ENCODE data around the gene DUSP14. TPM values are rescaled to one million over a fixed set of nuclear protein-coding genes. Genes with fewer than 3 reads are reported as not detected.

The DUSP14 gene
- total RNA-seq, 1 donor from 2014 or later = 4.6 TPM

DNA sequence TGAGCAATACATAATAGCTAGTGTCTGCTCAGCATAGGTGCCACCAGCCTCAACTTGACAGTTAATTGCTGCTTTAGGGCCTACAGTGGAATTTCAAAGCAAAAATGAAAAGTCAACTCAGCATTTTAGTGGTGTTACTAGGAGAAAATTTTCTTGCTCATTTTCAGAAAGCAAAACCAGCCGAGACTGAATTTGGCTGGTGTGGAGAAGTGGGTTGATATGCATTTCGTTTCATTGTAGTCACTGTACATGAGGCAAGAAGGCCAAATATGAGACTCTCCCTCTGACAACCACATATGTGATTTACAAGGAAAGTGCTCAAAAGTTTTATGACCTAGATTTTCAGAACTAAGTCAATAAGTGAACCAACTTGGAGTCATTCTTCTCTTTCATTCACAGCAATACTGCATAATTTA lies 54.0 kb downstream of the DUSP14 start:
- H3K4me1 ChIP-seq = no peaks in the 10 kb centered on the region
- TF ChIP-seq, protein P1, sequence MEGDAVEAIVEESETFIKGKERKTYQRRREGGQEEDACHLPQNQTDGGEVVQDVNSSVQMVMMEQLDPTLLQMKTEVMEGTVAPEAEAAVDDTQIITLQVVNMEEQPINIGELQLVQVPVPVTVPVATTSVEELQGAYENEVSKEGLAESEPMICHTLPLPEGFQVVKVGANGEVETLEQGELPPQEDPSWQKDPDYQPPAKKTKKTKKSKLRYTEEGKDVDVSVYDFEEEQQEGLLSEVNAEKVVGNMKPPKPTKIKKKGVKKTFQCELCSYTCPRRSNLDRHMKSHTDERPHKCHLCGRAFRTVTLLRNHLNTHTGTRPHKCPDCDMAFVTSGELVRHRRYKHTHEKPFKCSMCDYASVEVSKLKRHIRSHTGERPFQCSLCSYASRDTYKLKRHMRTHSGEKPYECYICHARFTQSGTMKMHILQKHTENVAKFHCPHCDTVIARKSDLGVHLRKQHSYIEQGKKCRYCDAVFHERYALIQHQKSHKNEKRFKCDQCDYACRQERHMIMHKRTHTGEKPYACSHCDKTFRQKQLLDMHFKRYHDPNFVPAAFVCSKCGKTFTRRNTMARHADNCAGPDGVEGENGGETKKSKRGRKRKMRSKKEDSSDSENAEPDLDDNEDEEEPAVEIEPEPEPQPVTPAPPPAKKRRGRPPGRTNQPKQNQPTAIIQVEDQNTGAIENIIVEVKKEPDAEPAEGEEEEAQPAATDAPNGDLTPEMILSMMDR (IDR thresholded peaks at IDR 0.05) = no peak
- H3K9me3 ChIP-seq = no peaks in the 10 kb centered on the region
- H3K4me3 ChIP-seq = no peak overlapping the region
- H3K36me3 ChIP-seq = peaks cover 35 to 40% of the 10 kb centered on the region in 2 donors
- H3K27ac ChIP-seq = no peak overlapping the region
- no peaks in the 10 kb centered on the region for H3K27me3 ChIP-seq
- intact Hi-C loops (cut with DNase I) = no loop called here
- DNase-seq (ENCODE audit: low spot score in 2 of 2) = no peak

- Histone ChIP-seq H3K27ac (no peak overlapping the region), H3K4me3 (no peak overlapping the region), H3K36me3 (peaks cover 18 to 24% of the 10 kb centered on the region in 2 donors), H3K9me3 (no peaks in the 10 kb centered on the region), H3K27me3 (no peaks in the 10 kb centered on the region), H3K4me1 (no peaks in the 10 kb centered on the region)
- no peak for DNase-seq (ENCODE audit: low spot score in 2 of 2)
- TF ChIP-seq, protein P1 (IDR thresholded peaks at IDR 0.05) = no peak
- intact Hi-C loops (cut with DNase I) = no loop called here
Observed at GRCh38 chr17:37545486-37545885, 55.8 kb downstream of the DUSP14 start.

- intact Hi-C loops (cut with DNase I) = no loop called here
- H3K36me3 ChIP-seq = peaks cover 10 to 16% of the 10 kb centered on the region in 2 donors
- no peaks in the 10 kb centered on the region for H3K9me3 ChIP-seq
- TF ChIP-seq, protein P1 (IDR thresholded peaks at IDR 0.05) = no peak
- no peaks in the 10 kb centered on the region for H3K4me1 ChIP-seq
- no peak overlapping the region for H3K27ac ChIP-seq
- DNase-seq (ENCODE audit: low spot score in 2 of 2) = no peak
- no peak overlapping the region for H3K4me3 ChIP-seq
- no peaks in the 10 kb centered on the region for H3K27me3 ChIP-seq
Observed at GRCh38 chr17:37546302-37546701, 56.6 kb downstream of the DUSP14 start.

- H3K27ac ChIP-seq = no peak overlapping the region
- H3K27me3 ChIP-seq = no peaks in the 10 kb centered on the region
- TF ChIP-seq, protein P1 (IDR thresholded peaks at IDR 0.05) = no peak
- H3K4me1 ChIP-seq = no peaks in the 10 kb centered on the region
- no peaks in the 10 kb centered on the region for H3K9me3 ChIP-seq
- H3K4me3 ChIP-seq = no peak overlapping the region
- intact Hi-C loops (cut with DNase I) = no loop called here
- peaks cover 1 to 14% of the 10 kb centered on the region in 2 donors for H3K36me3 ChIP-seq
- no peak for DNase-seq (ENCODE audit: low spot score in 2 of 2)
Observed at GRCh38 chr17:37547986-37548385, 58.3 kb downstream of the DUSP14 start.

DNA sequence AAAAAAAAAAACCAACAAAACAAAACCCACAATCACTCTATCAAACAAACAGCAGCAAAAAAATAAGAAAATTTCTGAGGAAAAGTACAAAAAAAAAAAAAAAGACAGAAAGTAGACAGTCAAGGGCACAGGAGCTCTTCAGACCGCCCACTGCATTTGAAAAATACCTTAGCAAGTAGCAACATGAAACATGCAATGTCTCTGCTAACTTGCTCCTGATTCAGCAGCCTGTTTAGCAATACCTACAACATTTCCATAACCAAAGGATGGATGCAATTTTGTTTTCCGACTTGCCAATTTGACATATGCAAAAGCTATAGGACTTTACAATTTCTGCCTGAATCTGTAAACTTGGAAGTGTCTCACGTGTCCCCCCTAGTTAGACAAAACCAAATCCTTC lies 62.1 kb downstream of the DUSP14 start:
- no peaks in the 10 kb centered on the region for H3K4me1 ChIP-seq
- no peak for DNase-seq (ENCODE audit: low spot score in 2 of 2)
- H3K4me3 ChIP-seq = no peak overlapping the region
- H3K27me3 ChIP-seq = no peaks in the 10 kb centered on the region
- TF ChIP-seq, protein P1 (IDR thresholded peaks at IDR 0.05) = no peak
- H3K9me3 ChIP-seq = no peaks in the 10 kb centered on the region
- intact Hi-C loops (cut with DNase I) = no loop called here
- H3K36me3 ChIP-seq = peaks cover 18 to 29% of the 10 kb centered on the region in 2 donors
- H3K27ac ChIP-seq = no peak overlapping the region

DNA sequence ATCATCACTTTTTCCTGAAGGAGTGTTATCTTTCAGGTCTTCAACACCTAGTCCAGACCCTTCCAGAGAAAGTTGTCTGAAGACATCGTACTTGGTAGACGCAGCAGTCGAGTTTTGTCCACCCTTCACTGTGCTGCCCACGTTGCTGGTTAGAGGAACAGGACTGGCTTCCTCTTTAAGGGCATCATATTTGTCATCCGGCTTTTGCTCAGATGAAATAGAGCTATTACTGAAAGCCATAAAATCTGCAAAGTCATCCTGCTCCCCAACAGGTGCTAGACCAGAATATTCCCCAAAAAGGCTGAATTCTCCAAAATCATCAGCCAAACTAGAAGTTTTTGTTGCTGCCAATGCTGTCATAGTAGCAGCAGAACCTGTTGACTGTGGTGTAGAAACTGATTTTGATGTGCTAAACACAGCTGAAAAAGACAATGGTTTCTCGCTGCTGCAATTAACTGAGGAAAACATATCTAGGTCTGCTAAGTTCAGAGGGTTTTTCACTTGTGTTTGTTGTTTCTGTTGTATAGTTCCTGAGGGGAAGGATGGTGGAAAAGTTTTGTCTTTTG lies 63.8 kb downstream of the DUSP14 start:
- intact Hi-C loops (cut with DNase I) = no loop called here
- no peaks in the 10 kb centered on the region for H3K9me3 ChIP-seq
- no peak overlapping the region for H3K27ac ChIP-seq
- TF ChIP-seq, protein P1 (IDR thresholded peaks at IDR 0.05) = no peak
- no peaks in the 10 kb centered on the region for H3K4me1 ChIP-seq
- H3K36me3 ChIP-seq = peaks cover 25 to 41% of the 10 kb centered on the region in 2 donors
- no peak overlapping the region for H3K4me3 ChIP-seq
- no peaks in the 10 kb centered on the region for H3K27me3 ChIP-seq
- DNase-seq (ENCODE audit: low spot score in 2 of 2) = no peak
